Uterus (tissue), 2 donors: ENCODE results near the gene CDK5.
A peak's percentile ranks its signal among the peaks of the same experiment; 100 is the strongest.

ENCODE experiments used
- POLR2A ChIP-seq, 2 donors: fragments of 450-650 bp; IDR thresholded peaks; one replicate each; pipeline ENCODE4 v1.6.1; 2016; ENCODE audit warnings: antibody characterized with exemption in 2 of 2, mild to moderate bottlenecking in 1 of 2, moderate library complexity in 1 of 2
- TF ChIP-seq, protein P1 (sequence below), 4 experiments: fragments of 200-600 bp in 2 of 4; fragments of 450-650 bp in 2 of 4; sonication (generic) in 2 of 4; IDR thresholded peaks; one replicate each; pipeline ENCODE4 v1.5.1; 2016 to 2019; ENCODE audit warnings: antibody characterized with exemption in 4 of 4, mild to moderate bottlenecking in 2 of 4, moderate library complexity in 1 of 4

DNA sequence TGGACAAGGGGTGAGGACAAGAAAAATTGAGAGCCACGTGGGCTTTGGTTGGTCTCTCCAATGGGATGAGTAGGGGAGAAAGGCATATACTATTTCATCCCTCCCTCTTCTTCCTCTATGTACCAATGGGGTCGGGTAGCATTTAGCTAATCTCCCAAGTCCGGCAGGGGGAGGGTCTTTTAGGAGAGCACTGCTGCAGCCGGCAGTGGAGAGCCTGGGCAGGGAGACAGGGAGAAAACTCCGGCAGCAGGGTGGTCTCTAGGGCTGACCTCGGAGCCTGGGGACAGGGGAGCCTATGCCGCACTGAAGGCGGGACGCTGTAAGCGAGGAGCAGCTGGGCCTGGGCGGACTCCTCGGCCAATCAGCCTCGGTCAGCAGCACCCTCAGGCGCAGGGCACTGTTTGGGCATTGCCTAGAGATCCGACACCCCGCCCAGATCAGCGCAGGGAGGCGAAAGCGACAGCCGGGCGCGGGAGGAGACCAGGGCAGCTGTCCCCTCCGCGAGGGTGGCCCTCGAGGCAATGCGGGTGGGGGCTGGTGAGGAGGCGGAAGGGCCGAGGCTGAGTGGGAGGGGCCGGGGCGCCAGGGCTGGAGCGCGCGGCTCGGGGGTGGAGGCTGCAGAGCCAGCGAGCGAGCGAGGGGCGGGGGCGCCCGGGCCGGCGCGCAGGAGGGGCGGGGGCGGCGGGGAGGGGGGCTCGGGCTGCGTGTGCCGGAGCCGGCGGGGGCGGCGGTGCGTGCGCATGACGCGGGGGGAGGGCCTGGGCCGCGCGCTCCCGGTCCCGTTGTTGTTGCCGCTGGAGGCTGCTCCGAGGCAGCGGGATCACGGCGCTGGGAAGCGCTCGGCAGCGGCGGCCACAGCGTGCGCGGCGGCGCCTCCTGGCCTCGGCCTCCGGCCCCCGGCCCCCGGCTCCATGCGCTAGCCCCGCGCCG is 28.3 kb upstream of the CDK5 start, which contains the start of gene AGAP3:
- TF ChIP-seq, protein P1, sequence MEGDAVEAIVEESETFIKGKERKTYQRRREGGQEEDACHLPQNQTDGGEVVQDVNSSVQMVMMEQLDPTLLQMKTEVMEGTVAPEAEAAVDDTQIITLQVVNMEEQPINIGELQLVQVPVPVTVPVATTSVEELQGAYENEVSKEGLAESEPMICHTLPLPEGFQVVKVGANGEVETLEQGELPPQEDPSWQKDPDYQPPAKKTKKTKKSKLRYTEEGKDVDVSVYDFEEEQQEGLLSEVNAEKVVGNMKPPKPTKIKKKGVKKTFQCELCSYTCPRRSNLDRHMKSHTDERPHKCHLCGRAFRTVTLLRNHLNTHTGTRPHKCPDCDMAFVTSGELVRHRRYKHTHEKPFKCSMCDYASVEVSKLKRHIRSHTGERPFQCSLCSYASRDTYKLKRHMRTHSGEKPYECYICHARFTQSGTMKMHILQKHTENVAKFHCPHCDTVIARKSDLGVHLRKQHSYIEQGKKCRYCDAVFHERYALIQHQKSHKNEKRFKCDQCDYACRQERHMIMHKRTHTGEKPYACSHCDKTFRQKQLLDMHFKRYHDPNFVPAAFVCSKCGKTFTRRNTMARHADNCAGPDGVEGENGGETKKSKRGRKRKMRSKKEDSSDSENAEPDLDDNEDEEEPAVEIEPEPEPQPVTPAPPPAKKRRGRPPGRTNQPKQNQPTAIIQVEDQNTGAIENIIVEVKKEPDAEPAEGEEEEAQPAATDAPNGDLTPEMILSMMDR (IDR thresholded peaks at IDR 0.05) = no peak
- peak; percentile 49 to 71 for TF ChIP-seq POLR2A (IDR thresholded peaks at IDR 0.05)
